GM13977 (cell line): ENCODE results near the gene MDH1B.

Experiments used
- DNase-seq: peaks from one replicate; pipeline ENCODE4 v3.0.0; 2012; ENCODE audit warnings: low spot score
- in situ Hi-C: fragments of 300-500 bp; cut with MboI; formaldehyde crosslinking; loops from one replicate; pipeline ENCODE4 v1.12.0; 2022; ENCODE audit warnings: low sequenced_read_pairs, low pct_unique_long_range_greater_than_20kb, mixed read lengths, inconsistent platforms; ENCODE audit not compliant: unreplicated experiment
- TF ChIP-seq, protein P1 (sequence below): IDR thresholded peaks from 2 replicates; pipeline ENCODE4 v1.5.1; 2012; ENCODE audit warnings: mild to moderate bottlenecking, control low read depth; ENCODE audit not compliant: insufficient read depth; ENCODE audit errors: extremely low read depth, missing control alignments

Gene MDH1B

DNA sequence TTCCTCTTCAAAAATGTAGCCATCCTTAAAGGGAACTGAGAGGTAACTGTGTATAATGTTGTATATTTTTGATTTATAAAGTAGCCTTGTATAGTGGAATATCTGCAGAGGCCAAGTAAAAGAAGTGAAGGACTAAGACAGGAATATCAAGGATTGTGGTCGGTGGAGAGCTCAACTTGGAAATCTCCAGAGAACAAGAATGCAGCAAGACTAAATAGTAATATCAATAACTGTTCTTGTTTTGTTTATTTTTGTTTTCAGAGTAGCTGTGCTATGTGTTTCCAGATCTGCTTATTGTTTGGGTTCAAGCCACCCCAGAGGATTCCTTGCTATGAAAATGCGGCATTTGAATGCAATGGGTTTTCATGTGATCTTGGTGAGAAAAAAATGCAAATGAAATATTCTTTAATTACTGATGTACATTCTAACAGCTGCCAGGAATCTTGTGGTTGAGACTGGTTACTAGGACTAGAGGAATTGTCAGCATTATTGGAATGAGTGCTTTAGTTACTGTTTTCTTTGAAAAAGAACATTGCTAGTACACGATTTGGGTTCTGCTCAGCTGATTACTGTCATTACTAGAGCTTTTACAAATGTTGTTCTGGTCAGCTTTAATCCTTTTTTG is 25.3 kb upstream of the MDH1B start:
- TF ChIP-seq, protein P1, sequence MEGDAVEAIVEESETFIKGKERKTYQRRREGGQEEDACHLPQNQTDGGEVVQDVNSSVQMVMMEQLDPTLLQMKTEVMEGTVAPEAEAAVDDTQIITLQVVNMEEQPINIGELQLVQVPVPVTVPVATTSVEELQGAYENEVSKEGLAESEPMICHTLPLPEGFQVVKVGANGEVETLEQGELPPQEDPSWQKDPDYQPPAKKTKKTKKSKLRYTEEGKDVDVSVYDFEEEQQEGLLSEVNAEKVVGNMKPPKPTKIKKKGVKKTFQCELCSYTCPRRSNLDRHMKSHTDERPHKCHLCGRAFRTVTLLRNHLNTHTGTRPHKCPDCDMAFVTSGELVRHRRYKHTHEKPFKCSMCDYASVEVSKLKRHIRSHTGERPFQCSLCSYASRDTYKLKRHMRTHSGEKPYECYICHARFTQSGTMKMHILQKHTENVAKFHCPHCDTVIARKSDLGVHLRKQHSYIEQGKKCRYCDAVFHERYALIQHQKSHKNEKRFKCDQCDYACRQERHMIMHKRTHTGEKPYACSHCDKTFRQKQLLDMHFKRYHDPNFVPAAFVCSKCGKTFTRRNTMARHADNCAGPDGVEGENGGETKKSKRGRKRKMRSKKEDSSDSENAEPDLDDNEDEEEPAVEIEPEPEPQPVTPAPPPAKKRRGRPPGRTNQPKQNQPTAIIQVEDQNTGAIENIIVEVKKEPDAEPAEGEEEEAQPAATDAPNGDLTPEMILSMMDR, result no peak
- in situ Hi-C loops, result loop anchor here (25.0 kb wide), 1 partner anchor 403 kb away; no protein-coding TSS in a partner anchor

DNA sequence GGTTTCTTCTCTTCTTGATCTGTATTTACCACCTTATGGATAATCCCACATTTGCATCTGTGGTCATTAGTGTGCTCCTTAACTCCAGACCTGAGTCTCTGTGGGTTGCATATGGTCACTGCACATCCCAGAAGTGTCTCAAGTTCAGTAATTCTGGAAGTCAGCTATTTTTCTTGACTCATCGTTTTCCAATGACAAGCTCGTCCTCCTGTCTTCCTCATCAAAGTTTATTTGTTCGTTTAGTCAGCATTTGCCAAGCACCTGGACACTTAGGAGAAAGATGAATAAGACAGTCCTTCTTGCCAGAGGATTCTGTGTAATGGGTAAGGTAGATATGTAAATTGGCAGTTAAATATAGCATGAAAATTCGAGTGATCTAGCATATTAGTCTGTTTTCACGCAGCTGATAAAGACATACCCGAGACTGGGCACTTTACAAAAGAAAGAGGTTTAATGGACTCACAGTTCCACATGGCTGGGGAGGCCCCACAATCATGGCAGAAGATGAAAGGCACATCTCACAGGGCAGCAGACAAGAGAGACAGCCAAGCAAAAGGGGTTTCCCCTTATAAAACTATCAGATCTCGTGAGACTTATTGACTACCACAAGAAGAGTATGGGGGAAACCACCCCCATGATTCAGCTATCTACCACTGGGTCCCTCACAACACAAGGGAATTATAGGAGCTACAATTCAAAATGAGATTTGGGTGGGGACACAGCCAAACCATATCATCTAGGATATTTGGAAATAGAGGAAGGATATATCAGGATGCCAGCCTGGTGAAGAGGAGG is 19.6 kb upstream of the MDH1B start:
- TF ChIP-seq, protein P1, result no peak
- no peak for DNase-seq
- in situ Hi-C loops, result loop anchor here (25.0 kb wide), 1 partner anchor 397 kb away; no protein-coding TSS in a partner anchor

More for the DNA sequence above, 25.3 kb upstream of the MDH1B start:
- DNase-seq, result no peak

DNA sequence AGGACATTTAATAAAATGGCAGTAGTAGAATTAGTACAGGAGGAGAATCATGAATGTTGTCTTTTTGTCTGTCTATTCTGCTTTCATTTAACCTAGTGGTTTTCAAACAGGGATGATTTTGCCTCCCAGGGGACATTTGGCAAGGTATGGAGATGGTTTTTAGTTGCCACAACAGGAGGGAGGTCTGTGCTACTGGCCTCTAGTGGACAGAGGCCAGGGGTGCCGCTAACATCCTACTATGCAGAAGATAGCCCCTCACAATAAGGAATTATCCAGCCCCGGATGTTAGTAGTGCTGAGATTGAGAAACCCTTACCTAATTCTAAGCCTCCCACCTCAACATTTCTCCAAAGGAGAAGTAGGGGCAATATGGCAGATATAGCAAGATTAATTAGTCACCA is 18.6 kb upstream of the MDH1B start:
- in situ Hi-C loops, result loop anchor here (25.0 kb wide), 1 partner anchor 396 kb away; no protein-coding TSS in a partner anchor
- TF ChIP-seq, protein P1, result peak; percentile 31
- no peak for DNase-seq

DNA sequence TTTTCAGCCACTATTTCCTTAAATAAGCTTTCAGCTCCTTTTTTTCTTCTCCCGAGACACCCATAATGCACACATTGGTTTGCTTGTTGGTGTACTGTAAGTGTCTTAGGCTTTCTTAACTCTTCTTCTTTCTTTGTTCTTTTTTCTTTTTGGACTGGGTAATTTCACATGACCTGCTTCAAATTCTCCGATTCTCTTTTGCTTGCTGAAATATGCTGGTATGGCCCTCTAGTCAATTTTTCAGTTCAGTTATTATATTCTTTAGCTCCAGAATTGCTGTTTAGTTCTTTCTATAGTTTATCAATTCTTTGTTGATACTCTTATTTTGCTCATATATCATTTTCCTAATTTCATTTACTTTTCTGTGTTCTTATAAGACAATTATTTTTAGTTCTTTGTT is 15.5 kb upstream of the MDH1B start:
- in situ Hi-C loops, result loop anchor here (25.0 kb wide), 1 partner anchor 393 kb away; no protein-coding TSS in a partner anchor
- TF ChIP-seq, protein P1, result no peak
- no peak for DNase-seq

DNA sequence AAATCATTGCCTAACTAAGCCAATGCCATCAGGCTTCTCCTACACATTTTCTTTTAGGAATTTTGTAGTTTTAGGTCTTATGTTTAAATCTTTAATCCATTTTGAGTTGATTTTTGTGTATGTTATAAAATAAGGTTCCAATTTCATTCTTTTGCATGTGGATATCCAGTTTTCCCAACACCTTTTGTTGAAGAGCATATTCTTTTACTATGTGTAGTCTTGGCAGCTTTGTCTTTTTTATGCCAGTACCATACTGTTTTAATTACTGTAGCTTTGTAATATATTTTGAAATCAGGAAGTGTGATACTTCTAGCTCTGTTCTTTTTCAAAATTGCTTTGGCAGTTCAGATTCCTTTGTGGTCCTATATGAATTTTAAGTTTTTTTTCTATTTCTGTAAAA is 11.3 kb upstream of the MDH1B start:
- TF ChIP-seq, protein P1, result no peak
- in situ Hi-C loops, result loop anchor here (25.0 kb wide), 1 partner anchor 389 kb away; no protein-coding TSS in a partner anchor
- DNase-seq, result no peak

DNA sequence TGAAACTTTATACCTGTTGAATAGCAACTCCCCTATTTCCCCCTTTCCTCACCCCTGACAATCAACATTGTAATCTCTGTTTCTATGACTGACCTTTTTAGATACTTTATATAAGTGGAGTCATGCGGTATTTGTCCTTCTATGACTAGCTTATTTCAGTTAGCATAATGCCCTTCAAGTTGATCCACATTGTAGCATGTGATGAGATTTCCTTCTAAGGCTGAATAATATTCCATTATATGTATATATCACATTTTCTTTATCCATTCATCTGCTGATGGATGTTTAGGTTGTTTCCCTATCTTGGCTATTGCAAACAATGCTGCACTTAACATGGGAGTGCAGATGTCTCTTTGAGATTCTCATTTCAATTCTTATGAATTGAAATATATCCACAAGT is 9.7 kb upstream of the MDH1B start:
- in situ Hi-C loops, result loop anchor here (25.0 kb wide), 1 partner anchor 388 kb away; no protein-coding TSS in a partner anchor
- TF ChIP-seq, protein P1, result no peak

More for the DNA sequence above, 9.7 kb upstream of the MDH1B start:
- DNase-seq, result no peak
